Suppressor macrophage treated with lipopolysaccharide for 1 hour (primary cell): ENCODE results near the gene AMPD3.

Experiments
- DNase-seq, 3 donors: peaks; one replicate each; pipeline ENCODE4 v3.0.0-alpha.2; 2020 to 2022

Gene AMPD3

GRCh38 chr11:10488934-10489691, 34.0 kb downstream of the AMPD3 start:
- no peak for DNase-seq

- DNase-seq: no peak
Observed at GRCh38 chr11:10490032-10490397, 35.0 kb downstream of the AMPD3 start.

- DNase-seq: peak; percentile 92 to 96 (median 94)
Observed at GRCh38 chr11:10490398-10491241, 35.6 kb downstream of the AMPD3 start.

DNA sequence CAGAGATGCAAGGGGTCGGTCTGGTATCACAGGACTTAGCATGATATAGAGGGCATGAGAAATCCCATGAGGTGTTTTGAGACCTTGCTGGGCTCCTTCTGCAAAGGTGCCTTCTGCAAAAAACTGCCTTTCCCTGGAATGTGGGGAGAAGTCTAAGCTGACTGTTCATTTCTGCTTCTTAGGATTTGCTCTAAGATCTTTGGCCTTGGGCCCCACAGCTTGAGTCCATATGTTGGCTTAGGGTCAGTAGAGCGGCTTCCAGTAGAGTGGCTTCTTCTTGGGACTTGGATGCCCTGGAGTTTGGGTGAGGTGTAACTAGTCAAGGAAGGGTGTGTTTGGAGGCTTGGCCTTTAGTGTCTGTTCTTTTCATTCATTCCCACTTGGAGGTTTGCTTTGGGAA, 37.0 kb downstream of the AMPD3 start:
- no peak for DNase-seq

DNA sequence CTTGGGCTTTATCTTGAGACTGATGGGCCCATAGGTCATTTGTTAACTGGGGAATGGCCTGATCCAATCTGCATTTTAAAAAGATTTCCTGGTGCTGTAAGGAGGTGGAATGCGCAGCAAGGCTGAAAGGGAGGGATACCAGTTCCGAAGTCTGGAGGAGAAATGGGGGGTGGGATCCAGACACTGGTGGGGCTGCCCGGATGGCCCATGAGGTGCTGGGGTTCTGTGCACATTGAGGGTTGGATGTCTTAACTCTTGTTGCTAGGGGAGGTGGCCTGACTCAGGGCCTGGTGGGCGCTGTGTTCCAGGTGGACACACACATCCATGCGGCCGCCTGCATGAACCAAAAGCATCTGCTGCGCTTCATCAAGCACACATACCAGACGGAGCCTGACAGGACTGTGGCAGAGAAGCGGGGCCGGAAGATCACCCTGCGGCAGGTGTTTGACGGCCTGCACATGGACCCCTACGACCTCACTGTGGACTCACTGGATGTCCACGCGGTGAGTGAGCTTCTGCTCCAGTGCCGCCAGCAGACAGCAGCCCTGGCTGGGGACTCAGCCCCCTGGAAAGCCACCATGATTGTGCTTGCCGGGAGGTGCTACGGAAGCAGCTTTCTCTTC, 38.1 kb downstream of the AMPD3 start:
- DNase-seq: no peak

- no peak for DNase-seq
Observed at GRCh38 chr11:10494636-10495463, 39.8 kb downstream of the AMPD3 start.

GRCh38 chr11:10495464-10495786, 40.4 kb downstream of the AMPD3 start:
- no peak for DNase-seq

DNA sequence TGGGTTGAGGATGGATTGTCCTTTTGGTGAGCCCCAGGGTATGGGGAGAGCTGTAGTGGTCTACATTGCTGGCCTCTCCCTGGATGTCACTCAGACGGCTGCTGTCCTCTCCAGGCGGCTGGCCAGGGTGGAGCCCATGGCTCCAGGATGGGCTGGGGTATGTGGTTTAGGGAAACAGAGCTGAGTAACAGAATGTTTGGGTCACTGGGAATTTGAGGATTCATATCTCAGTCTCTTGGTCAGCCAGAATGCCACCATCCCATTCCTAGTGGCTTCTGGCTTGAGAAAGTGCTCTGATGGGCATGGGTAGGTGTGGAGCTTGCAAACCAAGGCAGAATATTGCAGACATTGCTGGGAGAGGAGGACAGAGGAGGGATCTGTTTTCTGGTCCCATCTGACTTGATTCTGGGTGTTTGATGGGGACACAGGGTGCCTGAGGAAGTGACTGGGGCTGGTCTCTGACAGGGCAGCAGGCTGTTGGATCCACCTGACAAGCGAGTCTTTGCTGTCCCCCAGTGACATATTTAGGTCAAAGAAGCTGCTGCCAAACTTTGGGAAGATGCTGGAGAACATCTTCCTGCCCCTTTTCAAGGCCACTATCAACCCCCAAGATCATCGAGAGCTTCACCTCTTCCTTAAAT, 41.4 kb downstream of the AMPD3 start:
- DNase-seq: no peak

DNA sequence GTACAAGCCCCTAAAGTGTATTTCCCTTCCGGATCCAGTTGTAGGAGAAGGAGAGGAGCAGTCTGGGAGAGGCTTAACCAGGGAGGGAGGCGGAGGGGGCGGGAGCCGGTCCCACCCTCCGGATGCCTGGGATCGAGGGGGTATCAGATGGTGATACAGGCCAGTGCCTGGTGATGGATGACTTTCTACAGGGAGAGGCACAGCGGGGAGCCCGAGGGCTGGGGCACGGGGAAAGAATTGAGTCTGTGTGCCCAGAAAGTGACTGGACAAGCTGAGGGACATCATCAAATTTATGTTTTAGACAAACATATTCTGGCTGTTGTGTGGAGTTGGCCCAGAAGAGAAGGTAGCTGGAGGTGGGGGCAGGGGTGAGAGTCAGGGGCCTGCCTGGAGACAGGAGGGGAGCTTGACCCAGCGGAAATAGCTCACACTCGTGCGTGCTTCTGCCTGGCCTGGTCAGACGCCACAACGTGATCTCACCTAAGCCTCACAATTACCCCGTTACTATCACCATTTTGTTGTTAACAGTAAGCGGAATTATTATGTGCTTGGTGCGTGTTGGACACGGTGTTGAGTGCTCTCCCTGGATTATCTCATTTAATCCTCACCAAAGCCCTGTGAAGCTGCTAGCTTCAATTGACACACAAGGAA, 42.4 kb downstream of the AMPD3 start:
- no peak for DNase-seq

DNA sequence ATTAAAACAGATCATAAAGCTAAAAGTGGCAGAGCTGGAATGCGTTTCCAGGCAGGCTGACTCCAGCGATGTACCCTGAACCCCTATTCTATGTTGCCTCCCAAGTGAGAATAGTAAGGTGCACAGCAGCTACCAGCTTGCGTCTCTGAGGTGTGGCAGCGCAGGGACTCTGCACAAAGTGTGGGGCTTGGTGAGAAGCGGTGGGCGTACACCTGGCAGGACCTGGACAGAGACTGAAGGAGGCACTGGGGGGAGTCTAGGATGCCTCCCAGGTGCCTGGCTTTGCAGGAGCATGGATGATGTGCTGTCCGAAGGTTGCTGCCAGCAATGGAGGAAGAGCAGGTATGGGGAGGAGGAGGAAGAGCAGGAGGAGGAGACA, 42.9 kb downstream of the AMPD3 start:
- no peak for DNase-seq

- no peak for DNase-seq
Observed at GRCh38 chr11:10498426-10499250, 43.6 kb downstream of the AMPD3 start.

DNA sequence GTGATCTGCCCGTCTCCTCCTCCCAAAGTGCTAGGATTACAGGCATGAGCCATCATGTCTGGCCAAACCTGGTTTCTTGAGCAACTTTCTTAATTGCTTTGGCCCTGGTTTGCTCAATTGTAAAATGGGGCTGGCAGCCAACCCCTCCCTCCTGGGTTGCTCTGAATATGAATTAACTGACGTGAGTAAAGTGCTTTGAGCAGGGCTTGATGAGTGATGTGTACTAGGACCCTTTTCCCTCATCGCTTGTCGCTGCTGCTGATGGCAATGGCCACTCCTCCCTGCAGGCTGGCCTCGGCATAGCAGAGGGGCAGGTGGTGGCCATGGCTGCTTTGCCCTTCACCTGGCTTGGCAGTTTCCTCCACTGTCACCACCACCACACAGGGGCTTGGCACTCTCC, 44.4 kb downstream of the AMPD3 start:
- no peak for DNase-seq

GRCh38 chr11:10499874-10500601, 45.0 kb downstream of the AMPD3 start:
- DNase-seq: no peak

GRCh38 chr11:10500757-10501684, 46.0 kb downstream of the AMPD3 start:
- no peak for DNase-seq

DNA sequence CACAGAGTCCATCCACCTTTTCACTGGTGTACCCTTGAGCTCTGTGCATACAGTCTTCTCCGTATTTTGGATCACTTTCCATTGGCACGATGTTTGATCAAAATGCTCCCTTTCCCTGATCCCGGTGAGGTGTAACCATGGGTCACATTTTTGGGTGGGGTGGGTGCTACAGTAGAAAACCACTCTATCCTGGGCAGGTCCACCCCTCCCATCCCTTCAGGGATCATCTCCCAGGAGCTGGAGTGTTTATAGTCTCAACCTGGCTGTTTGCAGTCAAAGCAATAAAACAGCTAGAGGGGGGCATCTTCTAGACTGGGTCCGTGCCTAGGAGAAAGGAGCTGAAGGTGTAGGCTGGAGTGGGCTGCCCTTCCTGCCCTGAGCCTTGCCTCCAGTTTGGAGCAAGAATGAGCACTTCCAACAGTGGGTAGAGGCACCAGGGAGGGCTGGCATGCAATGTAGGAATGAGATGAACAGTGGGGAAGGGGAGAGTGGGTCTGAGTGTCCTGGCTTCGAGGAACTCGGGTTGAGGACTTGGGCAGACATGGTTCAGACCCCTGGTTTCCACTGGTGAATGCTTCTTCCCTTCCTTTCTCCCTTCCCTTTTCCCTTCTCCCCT, 47.1 kb downstream of the AMPD3 start:
- DNase-seq: no peak

DNA sequence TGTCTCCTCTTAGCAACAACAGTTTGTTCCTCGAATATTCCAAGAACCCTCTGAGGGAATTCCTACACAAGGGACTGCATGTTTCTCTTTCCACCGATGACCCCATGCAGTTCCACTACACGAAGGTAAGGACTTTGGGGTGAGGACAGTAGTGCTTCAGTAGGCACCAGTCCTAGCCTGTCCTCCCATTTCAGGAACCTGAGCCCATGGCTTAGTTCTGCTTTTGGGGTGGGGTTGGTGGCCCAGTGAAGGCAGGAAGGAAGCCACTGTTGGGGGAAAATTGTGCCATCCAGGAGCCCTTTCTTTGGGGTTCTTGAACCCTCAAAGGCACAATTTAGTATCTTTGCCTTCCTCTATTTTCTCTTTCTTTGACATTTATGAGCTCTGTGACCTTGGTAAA, 47.7 kb downstream of the AMPD3 start:
- DNase-seq: peak; percentile 40 to 51 (median 44)

GRCh38 chr11:10503221-10503620, 48.2 kb downstream of the AMPD3 start:
- DNase-seq: peak; percentile 72 to 87 (median 86)

DNA sequence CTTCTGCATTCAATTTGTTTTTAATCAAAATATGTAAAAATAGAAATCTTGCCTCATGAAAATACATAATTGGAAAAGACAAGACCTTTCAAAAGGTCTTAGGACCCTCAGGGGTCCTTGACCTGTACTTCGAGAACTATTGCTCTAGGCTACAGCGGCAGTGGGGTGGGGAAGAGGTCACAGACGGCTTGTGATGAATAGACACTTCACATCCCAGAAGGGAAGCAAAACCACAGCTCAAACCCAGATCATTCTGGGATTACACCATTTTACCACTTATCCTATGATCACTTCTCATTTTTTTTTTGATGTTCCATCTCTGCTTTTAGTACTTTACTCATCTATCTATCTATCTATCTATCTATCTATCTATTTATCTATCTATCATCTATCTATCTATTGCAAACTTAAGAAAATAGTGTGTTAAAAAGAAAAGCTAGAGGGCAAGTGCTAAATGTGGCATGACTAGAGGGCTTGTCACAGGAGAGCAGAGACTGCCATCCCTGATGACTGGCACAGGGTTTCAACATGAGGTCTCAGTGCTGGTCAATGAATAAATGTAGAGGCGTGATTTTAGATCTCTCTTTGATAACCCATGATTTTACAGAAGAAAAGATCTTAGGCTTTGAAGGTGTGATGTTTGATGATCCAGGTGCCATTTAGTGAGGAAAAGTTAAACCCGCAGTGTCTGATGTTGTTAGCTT, 48.9 kb downstream of the AMPD3 start:
- DNase-seq: peak; percentile 62 to 77 (median 69)
